Dendritic cell treated with granulocyte-macrophage colony-stimulating factor and Interleukin-4, amounts not matched to agents 40 ng/mL and 50 ng/mL, for 4 days (primary cell): ENCODE results near the gene MYO18B.

Source experiments
- H3K27ac Mint-ChIP-seq: one replicate; pipeline ENCODE4 v1.8.0; 2022; ENCODE audit warnings: mild to moderate bottlenecking, mixed read lengths
- H3K27me3 Mint-ChIP-seq: one replicate; pipeline ENCODE4 v1.8.0; 2022; ENCODE audit warnings: mild to moderate bottlenecking, mixed read lengths
- H3K36me3 Mint-ChIP-seq: one replicate; pipeline ENCODE4 v1.8.0; 2022; ENCODE audit warnings: low read depth, mixed read lengths
- H3K4me1 Mint-ChIP-seq: one replicate; pipeline ENCODE4 v1.8.0; 2022; ENCODE audit warnings: low read depth, mixed read lengths
- H3K4me3 Mint-ChIP-seq: one replicate; pipeline ENCODE4 v1.8.0; 2022; ENCODE audit warnings: mild to moderate bottlenecking, moderate library complexity, mixed read lengths
- H3K9me3 Mint-ChIP-seq: one replicate; pipeline ENCODE4 v1.8.0; 2022; ENCODE audit warnings: mixed read lengths
- intact Hi-C: fragments of 100-400 bp; cut with micrococcal nuclease; formaldehyde crosslinking; loops from one replicate; pipeline ENCODE4 v1.15.0; 2022

MYO18B gene

GRCh38 chr22:25741692-25742626, at the start of gene MYO18B:
TSS of gene MYO18B (plus strand) at chr22:25742188. CDS start at chr22:25761093, 18,905 bp downstream.
- Mint-ChIP-seq H3K36me3 (no peaks in the 10 kb centered on the region), H3K27me3 (peaks cover 8% of the 10 kb centered on the region), H3K27ac (no peak within 1 kb of the TSS), H3K4me3 (no peak within 1 kb of the TSS), H3K4me1 (peaks cover 24% of the 10 kb centered on the region), H3K9me3 (no peaks in the 10 kb centered on the region)
- intact Hi-C loops = no loop called here

- H3K27ac Mint-ChIP-seq = peak overlapping the region; percentile 25
- peaks cover 97% of the 10 kb centered on the region for H3K36me3 Mint-ChIP-seq
- no peaks in the 10 kb centered on the region for H3K9me3 Mint-ChIP-seq
- intact Hi-C loops = loop anchor here (10.0 kb wide), 1 partner anchor 48 kb away; no protein-coding TSS in a partner anchor
- H3K4me1 Mint-ChIP-seq = peaks cover 11% of the 10 kb centered on the region
- H3K27me3 Mint-ChIP-seq = no peaks in the 10 kb centered on the region
- no peak overlapping the region for H3K4me3 Mint-ChIP-seq
These were observed 49.4 kb upstream of the MYO18B start for GRCh38 chr22:25692397-25693267.

- Mint-ChIP-seq H3K27ac (peak overlapping the region; percentile 25), H3K9me3 (no peaks in the 10 kb centered on the region), H3K4me1 (peaks cover 16% of the 10 kb centered on the region), H3K36me3 (peaks cover 97% of the 10 kb centered on the region), H3K27me3 (no peaks in the 10 kb centered on the region), H3K4me3 (no peak overlapping the region)
- intact Hi-C loops = loop anchor here (10.0 kb wide), 1 partner anchor 48 kb away; no protein-coding TSS in a partner anchor
These were observed 48.8 kb upstream of the MYO18B start for GRCh38 chr22:25693268-25693565.

- no peaks in the 10 kb centered on the region for H3K27me3 Mint-ChIP-seq
- intact Hi-C loops = loop anchor here (10.0 kb wide), 1 partner anchor 50 kb away; no protein-coding TSS in a partner anchor
- peaks cover 100% of the 10 kb centered on the region for H3K36me3 Mint-ChIP-seq
- no peaks in the 10 kb centered on the region for H3K9me3 Mint-ChIP-seq
- H3K4me3 Mint-ChIP-seq = no peak overlapping the region
- H3K27ac Mint-ChIP-seq = peak overlapping the region; percentile 25
- peaks cover 21% of the 10 kb centered on the region for H3K4me1 Mint-ChIP-seq
These were observed 47.6 kb upstream of the MYO18B start for GRCh38 chr22:25694196-25694907.

- Mint-ChIP-seq H3K9me3 (no peaks in the 10 kb centered on the region), H3K27ac (peak overlapping the region; percentile 25), H3K4me1 (peaks cover 22% of the 10 kb centered on the region), H3K36me3 (peaks cover 100% of the 10 kb centered on the region), H3K27me3 (no peaks in the 10 kb centered on the region), H3K4me3 (no peak overlapping the region)
- intact Hi-C loops = loop anchor here (10.0 kb wide), 1 partner anchor 50 kb away; no protein-coding TSS in a partner anchor
These were observed 46.8 kb upstream of the MYO18B start for GRCh38 chr22:25695146-25695545.

- Mint-ChIP-seq H3K4me1 (peaks cover 26% of the 10 kb centered on the region), H3K27me3 (no peaks in the 10 kb centered on the region), H3K4me3 (no peak overlapping the region), H3K27ac (no peak overlapping the region), H3K9me3 (no peaks in the 10 kb centered on the region), H3K36me3 (peaks cover 100% of the 10 kb centered on the region)
- intact Hi-C loops = loop anchor here (10.0 kb wide), 1 partner anchor 52 kb away; no protein-coding TSS in a partner anchor
These were observed 45.2 kb upstream of the MYO18B start for GRCh38 chr22:25696763-25697162.

- Mint-ChIP-seq H3K27ac (no peak overlapping the region), H3K27me3 (no peaks in the 10 kb centered on the region), H3K9me3 (no peaks in the 10 kb centered on the region), H3K4me3 (no peak overlapping the region), H3K36me3 (peaks cover 98% of the 10 kb centered on the region), H3K4me1 (peaks cover 26% of the 10 kb centered on the region)
- intact Hi-C loops = loop anchor here (10.0 kb wide), 1 partner anchor 52 kb away; no protein-coding TSS in a partner anchor
These were observed 44.8 kb upstream of the MYO18B start for GRCh38 chr22:25697181-25697664.

- H3K27me3 Mint-ChIP-seq = no peaks in the 10 kb centered on the region
- H3K9me3 Mint-ChIP-seq = no peaks in the 10 kb centered on the region
- H3K4me3 Mint-ChIP-seq = no peak overlapping the region
- intact Hi-C loops = loop anchor here (10.0 kb wide), 1 partner anchor 53 kb away; no protein-coding TSS in a partner anchor
- peaks cover 26% of the 10 kb centered on the region for H3K4me1 Mint-ChIP-seq
- peak overlapping the region; percentile 65 for H3K27ac Mint-ChIP-seq
- peaks cover 94% of the 10 kb centered on the region for H3K36me3 Mint-ChIP-seq
These were observed 44.0 kb upstream of the MYO18B start for GRCh38 chr22:25697978-25698377.

GRCh38 chr22:25698461-25698860, 43.5 kb upstream of the MYO18B start:
- H3K9me3 Mint-ChIP-seq = no peaks in the 10 kb centered on the region
- intact Hi-C loops = loop anchor here (10.0 kb wide), 1 partner anchor 54 kb away; no protein-coding TSS in a partner anchor
- H3K27me3 Mint-ChIP-seq = no peaks in the 10 kb centered on the region
- H3K4me1 Mint-ChIP-seq = peaks cover 26% of the 10 kb centered on the region
- peak overlapping the region; percentile 65 for H3K27ac Mint-ChIP-seq
- H3K36me3 Mint-ChIP-seq = peaks cover 94% of the 10 kb centered on the region
- no peak overlapping the region for H3K4me3 Mint-ChIP-seq

GRCh38 chr22:25698978-25699377, 43.0 kb upstream of the MYO18B start:
- Mint-ChIP-seq H3K36me3 (peaks cover 94% of the 10 kb centered on the region), H3K27me3 (no peaks in the 10 kb centered on the region), H3K4me1 (peaks cover 22% of the 10 kb centered on the region), H3K4me3 (no peak overlapping the region), H3K9me3 (no peaks in the 10 kb centered on the region), H3K27ac (peak overlapping the region; percentile 65)
- intact Hi-C loops = loop anchor here (10.0 kb wide), 1 partner anchor 54 kb away; no protein-coding TSS in a partner anchor

- Mint-ChIP-seq H3K9me3 (no peaks in the 10 kb centered on the region), H3K4me3 (no peak overlapping the region), H3K27me3 (no peaks in the 10 kb centered on the region), H3K4me1 (peaks cover 15% of the 10 kb centered on the region), H3K36me3 (peaks cover 94% of the 10 kb centered on the region), H3K27ac (peak overlapping the region; percentile 59)
- intact Hi-C loops = no loop called here
These were observed 40.8 kb upstream of the MYO18B start for GRCh38 chr22:25701056-25701780.

GRCh38 chr22:25702040-25702439, 39.9 kb upstream of the MYO18B start:
- intact Hi-C loops = loop anchor here (1.0 kb wide), 1 partner anchor 240 kb away; no protein-coding TSS in a partner anchor
- H3K4me3 Mint-ChIP-seq = no peak overlapping the region
- peaks cover 15% of the 10 kb centered on the region for H3K4me1 Mint-ChIP-seq

More at GRCh38 chr22:25702040-25702439, 39.9 kb upstream of the MYO18B start:
- no peaks in the 10 kb centered on the region for H3K9me3 Mint-ChIP-seq
- H3K27ac Mint-ChIP-seq = no peak overlapping the region
- H3K36me3 Mint-ChIP-seq = peaks cover 94% of the 10 kb centered on the region
- H3K27me3 Mint-ChIP-seq = no peaks in the 10 kb centered on the region
